HG03521 (cell line): ENCODE results near the gene PRDM5.

ENCODE experiments used
- ATAC-seq: cut with Tn5 transposase; IDR thresholded peaks from one replicate; pipeline ENCODE4 v1.9.1; 2021; ENCODE audit warnings: mild to moderate bottlenecking, moderate library complexity; ENCODE audit not compliant: unreplicated experiment

The PRDM5 gene

DNA sequence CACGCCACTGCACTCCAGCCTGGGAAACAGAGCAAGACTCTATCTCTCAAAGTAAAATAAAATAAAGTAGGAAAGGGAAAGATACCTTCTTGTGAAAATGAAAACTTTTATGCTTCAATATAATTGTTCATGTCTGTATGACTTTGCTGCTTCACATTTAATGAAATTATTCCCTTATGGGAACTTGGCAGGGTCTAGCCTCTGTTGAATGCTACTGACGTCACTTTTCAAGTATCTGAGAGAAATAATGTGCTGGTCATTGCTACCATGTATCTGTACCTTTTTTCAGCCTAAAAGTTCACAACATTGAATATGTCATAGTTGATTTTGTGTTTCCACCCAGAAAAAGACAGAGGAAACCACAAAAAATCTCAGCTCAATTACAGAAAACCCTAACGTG, 65.2 kb downstream of the PRDM5 start:
- no peak for ATAC-seq

DNA sequence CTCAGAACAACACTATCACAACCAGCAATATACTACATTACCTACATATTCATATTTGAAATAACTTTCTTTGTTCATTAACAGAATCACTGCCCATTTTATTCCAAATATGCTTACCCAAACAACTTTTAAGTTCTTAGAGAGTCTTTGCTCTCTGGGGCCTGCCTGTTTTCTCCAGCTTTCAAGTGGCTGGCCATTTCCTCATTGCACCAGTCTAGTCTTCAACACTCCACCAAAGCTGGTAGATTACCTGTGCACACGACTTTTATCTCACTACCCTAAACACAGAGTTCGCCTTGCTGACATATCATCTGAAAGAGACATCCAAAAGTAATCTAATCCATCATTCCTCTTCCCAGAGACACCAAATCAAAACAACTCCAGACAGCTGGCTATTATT, 66.2 kb downstream of the PRDM5 start:
- ATAC-seq, result no peak

DNA sequence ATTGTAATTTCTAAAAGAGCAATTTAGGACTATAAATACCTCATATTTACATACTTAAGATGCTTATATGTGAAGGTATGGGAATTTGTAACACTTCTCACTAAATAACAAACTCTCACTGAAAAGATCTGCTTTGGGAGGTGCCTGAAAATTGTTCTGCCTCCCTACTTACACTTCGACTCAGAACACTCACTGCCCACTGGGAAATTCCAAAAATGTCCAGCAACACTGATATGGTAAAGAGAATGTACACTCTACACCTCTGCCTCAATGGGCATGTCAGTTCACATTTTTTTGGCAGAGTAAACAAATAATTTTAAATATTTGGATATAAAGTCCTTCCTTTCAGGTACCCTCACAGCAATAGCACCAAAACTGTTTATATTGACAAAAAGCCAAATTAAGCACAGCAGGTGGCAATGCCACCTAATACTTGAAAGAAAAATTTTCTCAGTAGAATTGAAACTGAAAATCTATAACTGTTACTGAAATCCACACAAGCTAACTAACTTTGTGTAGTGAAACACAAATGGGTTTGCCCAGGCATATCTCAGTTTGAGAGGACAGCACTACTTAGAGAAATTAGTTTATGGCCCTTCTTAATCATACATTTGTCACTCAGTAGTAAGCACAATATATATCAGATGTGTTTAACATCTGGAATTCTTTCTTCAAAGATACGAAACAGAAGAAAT, 67.1 kb downstream of the PRDM5 start:
- ATAC-seq, result peak; percentile 88

DNA sequence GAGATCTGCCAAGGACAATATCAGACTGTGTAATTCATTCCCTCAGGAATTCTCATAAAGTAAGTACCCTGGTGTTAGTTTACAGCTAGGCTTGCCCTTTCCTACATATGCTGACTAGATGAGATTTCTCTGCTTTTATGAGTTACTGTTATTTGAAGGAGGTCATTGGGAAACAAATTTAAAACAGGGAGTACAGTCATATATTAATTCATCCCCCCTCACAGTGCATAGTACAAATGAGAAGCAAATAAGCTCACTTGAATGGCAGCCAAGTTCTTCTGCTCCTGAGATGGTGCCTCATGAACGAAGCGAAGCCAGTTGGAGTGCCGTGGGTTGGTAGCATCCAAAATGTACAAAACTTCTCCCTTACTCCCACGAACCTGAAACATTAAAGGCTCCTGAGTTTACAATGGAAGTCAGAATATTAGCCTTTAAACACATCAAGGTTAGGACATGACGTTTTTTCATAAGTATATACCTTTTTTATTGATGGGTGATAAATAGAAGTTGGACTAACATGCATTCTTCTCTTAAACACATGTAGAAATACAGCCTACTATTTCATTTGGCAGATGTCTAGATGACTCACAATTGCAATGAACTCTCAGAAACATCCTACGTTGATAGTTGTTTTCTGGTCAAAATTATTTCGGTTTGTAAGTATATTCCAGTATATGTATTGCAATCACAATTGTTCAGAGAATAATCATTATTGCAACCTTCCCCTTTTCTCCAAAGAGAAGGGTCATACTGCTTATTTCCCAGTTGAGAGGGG, 69.2 kb downstream of the PRDM5 start:
- no peak for ATAC-seq

GRCh38 chr4:120850018-120850599, 72.4 kb downstream of the PRDM5 start:
- ATAC-seq, result no peak

- ATAC-seq, result no peak
Measured at GRCh38 chr4:120847019-120847582, 75.4 kb downstream of the PRDM5 start.

GRCh38 chr4:120844528-120844921, 78.0 kb downstream of the PRDM5 start:
- ATAC-seq, result peak; percentile 76

DNA sequence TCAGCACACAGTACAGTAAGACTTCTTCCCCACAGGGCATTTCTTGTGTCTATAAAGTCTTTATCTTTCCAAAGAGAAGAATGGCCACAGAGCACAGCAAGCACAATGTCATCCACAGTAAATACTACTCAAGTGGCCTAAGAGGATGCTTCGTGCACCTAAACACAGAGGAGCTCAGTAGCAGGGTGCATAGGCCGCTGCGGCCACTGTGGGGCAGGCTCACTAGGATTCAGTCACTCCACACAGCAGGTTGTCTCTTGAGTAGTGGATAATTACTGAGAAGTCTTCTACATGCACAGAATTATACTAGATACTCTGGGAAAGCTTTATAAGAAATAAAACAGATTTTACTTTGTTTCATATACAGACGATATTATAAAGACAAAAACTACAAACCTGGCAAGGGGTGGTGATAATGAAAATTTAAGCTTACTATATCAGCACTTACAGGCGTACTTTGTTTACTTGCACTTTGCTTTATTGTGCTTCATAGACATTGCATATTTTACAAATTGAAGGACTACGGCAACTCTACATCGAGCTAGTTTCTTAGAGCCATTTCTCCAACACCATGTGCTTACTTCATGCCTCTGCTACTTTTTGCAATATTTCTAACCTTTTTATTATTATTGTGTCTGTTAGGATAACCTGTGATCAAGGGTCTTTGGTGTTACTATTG, 78.5 kb downstream of the PRDM5 start:
- no peak for ATAC-seq

GRCh38 chr4:120842031-120842430, 80.5 kb downstream of the PRDM5 start:
- ATAC-seq, result no peak

GRCh38 chr4:120841580-120841979, 80.9 kb downstream of the PRDM5 start:
- no peak for ATAC-seq

DNA sequence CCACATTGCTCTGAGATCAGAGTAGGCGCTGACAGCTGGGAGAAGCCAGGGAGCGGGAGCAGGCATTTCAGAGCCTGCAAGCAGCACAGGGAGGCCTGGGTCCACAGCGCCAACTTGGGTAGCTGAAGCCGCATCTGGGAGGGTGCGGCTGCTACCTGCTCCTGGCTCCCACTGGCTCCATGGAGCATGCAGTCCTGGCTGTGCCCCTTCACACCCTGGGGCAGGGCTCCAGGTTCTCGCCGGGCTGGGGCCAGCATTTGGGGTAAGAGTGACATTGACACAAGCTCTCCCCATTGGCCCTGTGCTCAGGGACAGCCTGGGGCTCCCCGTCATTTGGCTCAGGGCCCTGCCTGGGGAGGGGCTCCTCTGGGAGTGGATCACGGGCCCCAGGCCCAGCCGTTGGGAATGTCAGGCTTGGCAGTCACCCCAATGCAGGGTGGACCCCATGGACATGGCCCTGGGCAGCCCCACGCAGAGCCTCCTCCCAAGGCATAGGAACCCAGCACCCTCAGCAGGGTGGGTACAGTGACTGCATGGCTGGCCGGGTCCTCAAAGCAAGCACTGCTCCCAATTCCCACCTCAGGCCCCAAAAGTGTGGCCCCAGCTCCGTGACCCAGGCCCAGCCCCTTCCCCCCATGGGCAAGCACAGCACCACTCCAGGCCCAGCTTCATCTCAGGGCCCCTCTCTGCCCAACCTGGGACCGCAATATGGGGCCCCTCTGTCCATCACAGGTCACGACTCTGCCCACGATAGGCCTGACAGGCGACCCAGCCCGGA, 82.4 kb downstream of the PRDM5 start:
- ATAC-seq, result no peak

DNA sequence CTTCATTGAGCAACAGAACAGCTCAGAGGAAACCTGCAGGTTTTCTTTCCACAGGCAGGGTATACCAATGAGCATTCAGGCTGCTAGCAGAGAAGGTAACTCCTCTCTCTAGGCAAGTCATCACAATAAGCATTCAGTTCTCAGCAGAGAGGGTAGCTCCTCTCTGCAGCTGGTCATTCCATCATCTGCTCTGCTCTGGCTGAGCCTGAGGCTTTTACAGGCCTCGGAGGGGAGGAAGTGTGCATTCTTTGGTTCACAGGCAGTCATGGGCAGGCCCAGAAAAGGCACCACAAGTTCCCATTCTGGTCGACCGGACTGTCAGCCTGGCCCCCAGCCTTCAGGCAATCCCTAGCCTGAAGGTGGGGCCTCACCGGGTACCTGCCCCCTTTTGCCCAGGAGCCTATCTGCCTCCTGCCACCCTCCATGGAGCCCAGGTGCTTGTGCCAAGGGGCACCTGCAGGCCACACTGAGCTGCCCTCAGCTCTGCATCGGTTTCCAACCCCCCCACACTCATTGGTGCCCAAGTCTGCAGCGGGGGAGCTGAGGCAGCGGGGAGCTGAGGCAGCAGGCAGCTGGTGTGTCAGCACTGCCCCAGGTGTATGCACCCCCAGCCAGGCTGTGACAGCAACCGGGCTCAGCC, 83.1 kb downstream of the PRDM5 start:
- no peak for ATAC-seq

DNA sequence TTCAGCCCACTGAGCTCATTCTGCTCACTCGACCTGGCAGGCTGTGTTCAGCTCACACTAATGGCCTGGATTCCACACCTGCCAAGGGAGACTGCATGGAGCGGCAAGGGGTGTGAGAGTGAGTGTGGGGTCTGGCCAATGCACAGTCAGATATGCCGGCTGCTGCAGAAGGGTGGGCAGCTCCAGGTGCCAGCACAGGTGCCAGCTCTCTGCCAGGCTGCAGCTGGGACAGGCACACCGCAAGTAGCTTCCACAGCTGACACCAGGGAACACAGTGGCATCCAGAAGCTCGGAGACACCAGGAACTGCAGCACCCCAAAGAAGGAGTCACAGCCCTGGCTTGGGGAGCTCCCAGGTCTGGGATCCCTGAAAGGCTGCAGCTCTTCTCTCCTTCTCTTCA, 83.7 kb downstream of the PRDM5 start:
- ATAC-seq, result no peak

DNA sequence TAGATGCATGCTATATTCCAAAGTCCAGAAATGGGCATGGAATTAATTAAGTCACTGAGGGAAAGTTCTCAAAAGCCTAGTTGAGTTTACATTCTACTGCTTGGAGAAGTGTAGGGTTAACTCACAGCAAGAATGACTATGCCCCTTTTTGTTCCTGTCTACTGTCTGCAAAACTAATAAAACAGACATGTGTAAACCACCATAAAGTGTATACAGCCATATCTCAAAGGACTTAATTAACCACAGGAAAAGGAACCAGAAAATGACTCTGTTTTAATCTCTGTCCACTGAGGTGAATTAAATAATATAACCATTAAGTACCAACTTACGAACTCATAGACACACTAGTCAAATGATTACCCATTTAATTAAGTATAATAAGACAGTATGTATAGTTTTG, 84.9 kb downstream of the PRDM5 start:
- no peak for ATAC-seq

- no peak for ATAC-seq
Measured at GRCh38 chr4:120835342-120835741, 87.2 kb downstream of the PRDM5 start.

GRCh38 chr4:120830204-120830603, 92.3 kb downstream of the PRDM5 start:
- ATAC-seq, result no peak

GRCh38 chr4:120829113-120829831, 93.3 kb downstream of the PRDM5 start:
- no peak for ATAC-seq

DNA sequence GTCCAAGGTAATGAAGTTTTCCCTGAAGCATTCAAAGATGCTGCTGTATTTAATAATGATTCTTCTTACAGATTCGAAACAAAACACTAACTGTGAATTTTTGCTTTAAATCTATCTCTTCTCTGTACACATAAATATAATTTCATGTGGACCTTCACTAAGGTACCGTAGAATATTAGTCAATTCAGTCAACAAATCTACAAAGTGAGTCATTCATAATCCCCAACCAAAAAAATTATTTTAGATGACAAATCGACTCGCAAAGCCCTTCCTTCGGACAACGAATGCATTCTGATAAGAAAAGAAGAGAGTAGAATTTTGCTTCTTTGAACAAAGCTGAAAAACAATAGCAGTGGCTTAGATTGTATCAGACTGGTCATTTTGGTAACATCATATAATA, 95.7 kb downstream of the PRDM5 start:
- no peak for ATAC-seq

GRCh38 chr4:120826449-120826848, 96.1 kb downstream of the PRDM5 start:
- no peak for ATAC-seq
